GM04503 (cell line): ENCODE results near the gene MAPK8IP2.

Source experiments
- DNase-seq: peaks from one replicate; pipeline ENCODE4 v3.0.0-alpha.2; 2012; ENCODE audit warnings: low read depth

The MAPK8IP2 gene

GRCh38 chr22:50600538-50600937, at the start of gene MAPK8IP2:
Gene MAPK8IP2 (plus strand): TSS chr22:50600793. CDS start chr22:50600819, 26 bp downstream.
- DNase-seq, result no peak

- DNase-seq, result no peak
These were observed 49.3 kb upstream of the MAPK8IP2 start for GRCh38 chr22:50551160-50551752.

GRCh38 chr22:50553310-50553709, 47.3 kb upstream of the MAPK8IP2 start:
- DNase-seq, result no peak

GRCh38 chr22:50556703-50557102, 43.9 kb upstream of the MAPK8IP2 start:
- DNase-seq, result no peak

- DNase-seq, result no peak
These were observed 40.6 kb upstream of the MAPK8IP2 start for GRCh38 chr22:50560034-50560433.

- DNase-seq, result no peak
These were observed 38.9 kb upstream of the MAPK8IP2 start for GRCh38 chr22:50561401-50562358.

GRCh38 chr22:50562523-50563412, 37.8 kb upstream of the MAPK8IP2 start, which contains the start of gene SYCE3:
Gene SYCE3 (minus strand): TSS chr22:50562919. CDS start chr22:50556405, 6,514 bp downstream.
- peak; percentile 42 for DNase-seq

- DNase-seq, result no peak
These were observed 37.0 kb upstream of the MAPK8IP2 start for GRCh38 chr22:50563413-50564160.

- DNase-seq, result no peak
These were observed 36.3 kb upstream of the MAPK8IP2 start for GRCh38 chr22:50564289-50564688.

- no peak for DNase-seq
These were observed 32.8 kb upstream of the MAPK8IP2 start for GRCh38 chr22:50567721-50568252.

- DNase-seq, result no peak
These were observed 32.0 kb upstream of the MAPK8IP2 start for GRCh38 chr22:50568626-50569025.

- DNase-seq, result no peak
These were observed 31.5 kb upstream of the MAPK8IP2 start for GRCh38 chr22:50569041-50569459.

- no peak for DNase-seq
These were observed 30.6 kb upstream of the MAPK8IP2 start for GRCh38 chr22:50569896-50570535.

- DNase-seq, result no peak
These were observed 29.7 kb upstream of the MAPK8IP2 start for GRCh38 chr22:50570861-50571260.

- no peak for DNase-seq
These were observed 29.1 kb upstream of the MAPK8IP2 start for GRCh38 chr22:50571264-50572175.

GRCh38 chr22:50572965-50573364, 27.6 kb upstream of the MAPK8IP2 start:
- DNase-seq, result no peak

- no peak for DNase-seq
These were observed 26.9 kb upstream of the MAPK8IP2 start for GRCh38 chr22:50573491-50574382.

- DNase-seq, result no peak
These were observed 26.2 kb upstream of the MAPK8IP2 start for GRCh38 chr22:50574383-50574755.
